HG03108 (cell line): ENCODE results near the gene ALOX5.
"Not testable (repeated sequence)": the region's sequence is repeated elsewhere in the genome, so short reads cannot be mapped to it uniquely, and the experiment has no call there.

Experiments used
- ATAC-seq: cut with Tn5 transposase; IDR thresholded peaks from one replicate; pipeline ENCODE4 v1.9.1; 2021; ENCODE audit warnings: moderate library complexity; ENCODE audit not compliant: unreplicated experiment

Gene ALOX5

DNA sequence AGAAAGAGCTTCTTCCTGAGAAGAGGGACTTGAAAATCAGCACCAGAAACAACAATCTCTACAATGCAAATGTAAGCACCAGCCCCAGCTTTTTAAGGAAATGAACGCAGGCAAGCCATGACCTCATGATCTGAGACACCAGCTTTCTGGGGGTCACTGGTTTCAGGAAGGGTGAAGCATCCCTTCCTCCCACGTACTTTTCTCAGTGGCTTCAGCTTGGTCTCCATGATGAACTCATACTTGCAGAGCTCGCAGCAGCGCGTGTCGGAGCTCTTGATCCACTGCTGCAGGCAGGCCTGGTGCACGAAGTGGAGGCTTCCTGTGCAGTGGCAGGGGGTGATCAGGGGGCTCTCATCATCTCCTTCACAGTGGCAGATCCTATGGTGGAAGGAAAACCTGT lies 87.0 kb downstream of the ALOX5 start:
- peak; percentile 70 for ATAC-seq

DNA sequence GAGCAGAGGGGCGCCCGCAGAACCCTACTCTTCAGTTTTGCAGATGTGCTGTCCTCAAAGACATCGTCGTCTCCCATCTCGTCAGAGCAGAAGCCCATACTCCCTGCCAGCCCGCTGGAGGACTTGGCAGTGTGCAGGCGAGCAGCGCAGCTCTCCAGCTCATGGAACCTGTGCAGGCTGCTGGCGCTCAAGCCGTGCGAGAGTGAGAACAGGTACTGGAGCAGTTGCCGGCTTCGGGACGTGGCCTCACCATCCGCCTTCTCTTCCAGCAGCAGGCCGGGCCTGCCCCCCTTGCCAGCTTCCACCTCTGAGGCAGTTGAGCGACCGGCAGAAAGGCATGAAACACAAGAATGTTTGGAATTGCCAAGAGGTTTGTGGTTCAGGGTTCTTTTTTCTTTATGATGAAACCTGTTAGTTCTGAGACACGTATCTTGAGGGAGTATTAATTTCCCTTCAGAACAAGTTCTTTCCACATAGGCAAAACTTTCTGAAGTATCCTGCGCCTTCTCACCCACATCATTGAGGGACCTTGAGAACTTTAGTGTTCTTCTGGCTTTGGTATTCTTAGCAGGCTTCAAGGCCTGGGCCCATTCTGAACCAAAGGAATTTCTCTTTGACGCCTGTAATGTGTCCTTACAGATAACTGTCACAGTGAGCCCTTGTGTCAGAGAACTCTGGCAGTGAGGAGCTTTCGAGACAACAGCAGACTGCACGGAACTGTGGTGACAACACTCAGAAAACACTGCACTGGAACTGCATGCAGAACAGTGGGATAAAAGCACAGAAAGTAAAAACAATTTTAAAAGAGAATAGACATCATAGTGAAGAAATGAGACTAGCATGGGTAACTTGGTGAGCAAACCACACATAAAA lies 89.5 kb downstream of the ALOX5 start:
- no peak for ATAC-seq

DNA sequence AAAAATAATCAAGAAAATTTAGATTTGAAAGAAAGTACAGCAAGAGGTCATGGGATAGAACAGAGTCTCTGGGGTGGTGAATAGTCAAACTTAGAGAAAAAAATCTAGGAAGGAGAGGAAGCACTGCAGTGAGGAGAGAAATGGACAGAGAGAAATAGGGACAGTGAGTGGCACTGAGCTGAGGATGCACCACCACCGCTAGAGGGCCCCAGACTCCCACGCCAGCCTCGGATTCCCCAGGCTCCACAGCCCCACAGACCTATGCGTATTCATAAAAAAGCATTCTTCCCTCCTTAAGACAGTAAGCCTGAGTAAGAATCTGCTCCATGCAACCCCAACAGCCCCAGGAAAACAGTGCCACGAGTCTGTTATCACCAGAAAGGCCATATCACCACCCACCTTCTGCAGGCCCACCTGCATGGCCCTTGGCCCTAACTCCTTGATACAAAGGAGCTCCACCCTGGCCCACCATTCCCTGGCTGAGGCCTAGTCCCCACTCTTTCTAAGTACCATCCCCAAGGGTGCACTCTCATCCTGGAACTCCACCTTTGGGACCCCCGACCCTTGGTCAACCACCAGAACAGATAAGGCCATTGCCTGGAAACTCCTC lies 91.0 kb downstream of the ALOX5 start:
- ATAC-seq: peak; percentile 31

DNA sequence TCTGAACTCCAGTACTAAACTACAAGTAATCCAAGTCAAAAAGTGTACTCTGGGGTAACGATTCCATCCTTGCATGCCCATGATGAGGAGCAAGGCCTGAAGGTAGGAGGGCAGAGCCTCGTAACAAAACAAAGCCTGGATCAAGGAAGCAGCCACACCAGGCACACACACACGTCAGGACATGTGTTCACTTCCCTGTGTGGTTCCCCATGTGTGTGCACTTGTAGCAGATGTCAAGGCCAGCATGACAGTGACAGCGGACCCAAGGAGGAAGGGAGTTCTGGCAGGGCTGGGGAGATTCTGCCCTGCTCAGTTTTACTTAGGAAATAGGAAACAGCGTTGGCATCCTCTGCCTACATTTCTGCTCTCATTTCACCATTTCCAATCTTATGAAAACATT lies 92.8 kb downstream of the ALOX5 start:
- ATAC-seq: no peak

DNA sequence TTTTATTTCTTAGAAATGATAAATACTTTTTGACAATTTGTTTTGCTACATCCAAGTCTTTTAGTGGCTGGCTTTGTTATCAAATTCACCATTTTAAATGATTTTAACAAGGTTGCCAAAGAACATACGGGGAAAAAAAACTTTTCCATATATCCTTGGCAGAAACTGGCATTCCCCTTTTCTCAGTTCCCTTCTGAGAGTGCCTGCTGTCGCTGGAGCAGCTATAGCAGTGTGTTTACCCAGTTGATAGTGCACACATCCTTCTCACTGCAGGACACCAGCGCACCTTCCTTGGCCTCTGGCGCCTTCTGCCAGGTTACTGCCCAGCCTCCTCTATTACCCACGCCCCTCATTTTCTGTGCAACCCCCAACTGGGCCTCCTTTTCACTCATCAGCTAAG lies 94.1 kb downstream of the ALOX5 start:
- no peak for ATAC-seq

DNA sequence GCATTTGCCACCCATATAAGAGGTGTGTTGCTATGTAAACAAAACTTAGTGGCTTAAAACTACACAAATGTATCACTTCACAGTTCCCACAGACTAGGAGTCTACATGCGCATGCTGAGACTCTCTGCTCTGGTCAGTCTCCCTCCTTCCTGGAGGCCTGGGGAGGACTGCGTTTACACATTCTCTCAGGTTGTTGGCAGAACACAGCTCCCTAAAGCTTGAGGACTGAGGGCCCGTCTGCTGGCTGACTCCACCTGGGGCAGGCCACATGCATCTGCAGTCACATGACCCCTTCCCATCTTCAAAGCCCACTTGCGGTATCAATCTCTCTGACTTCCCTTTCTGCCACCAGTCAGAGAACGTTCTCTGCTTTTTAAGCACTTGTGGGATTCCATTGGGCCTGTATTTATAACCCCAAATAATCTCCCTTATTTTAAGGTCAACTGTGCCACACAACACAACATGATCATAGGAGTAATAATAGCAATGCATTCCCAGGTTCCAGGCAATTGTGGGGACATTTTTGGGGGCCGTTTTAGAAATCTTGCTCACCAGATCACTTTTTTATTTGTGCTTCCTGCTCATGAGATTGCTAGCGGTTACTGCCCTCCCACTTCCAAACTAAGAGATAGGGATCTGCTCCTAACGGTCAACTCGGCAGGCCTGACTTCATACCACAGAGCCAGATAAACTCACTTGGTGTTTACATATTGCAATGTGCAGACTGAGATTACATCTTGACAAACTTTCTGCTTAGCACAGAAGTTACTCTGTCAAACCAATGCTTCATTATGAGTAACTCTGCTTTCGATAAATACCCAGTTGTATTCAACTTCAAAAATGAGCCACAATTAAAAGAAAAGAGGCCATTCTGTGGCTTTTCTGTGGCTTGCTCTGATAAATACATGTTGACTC lies 96.3 kb downstream of the ALOX5 start:
- ATAC-seq: no peak

DNA sequence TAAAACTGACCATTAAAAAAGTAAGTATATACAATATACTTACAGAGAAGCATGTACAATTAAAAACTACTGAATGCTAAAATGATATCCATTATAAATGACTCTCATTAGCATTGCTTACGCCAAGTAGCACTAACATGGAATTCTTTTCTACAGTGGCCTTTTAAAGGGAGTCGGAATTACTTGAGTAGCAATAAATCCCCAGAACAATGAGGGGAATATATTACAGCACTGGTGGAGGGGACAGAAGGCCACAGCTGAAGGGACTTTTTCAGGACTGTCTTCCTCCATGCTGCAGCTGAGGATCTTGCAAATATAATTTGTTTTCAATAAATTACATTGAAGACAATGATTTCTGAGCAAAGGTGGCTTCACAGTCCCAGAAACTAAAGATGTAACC lies 97.0 kb downstream of the ALOX5 start:
- no peak for ATAC-seq

DNA sequence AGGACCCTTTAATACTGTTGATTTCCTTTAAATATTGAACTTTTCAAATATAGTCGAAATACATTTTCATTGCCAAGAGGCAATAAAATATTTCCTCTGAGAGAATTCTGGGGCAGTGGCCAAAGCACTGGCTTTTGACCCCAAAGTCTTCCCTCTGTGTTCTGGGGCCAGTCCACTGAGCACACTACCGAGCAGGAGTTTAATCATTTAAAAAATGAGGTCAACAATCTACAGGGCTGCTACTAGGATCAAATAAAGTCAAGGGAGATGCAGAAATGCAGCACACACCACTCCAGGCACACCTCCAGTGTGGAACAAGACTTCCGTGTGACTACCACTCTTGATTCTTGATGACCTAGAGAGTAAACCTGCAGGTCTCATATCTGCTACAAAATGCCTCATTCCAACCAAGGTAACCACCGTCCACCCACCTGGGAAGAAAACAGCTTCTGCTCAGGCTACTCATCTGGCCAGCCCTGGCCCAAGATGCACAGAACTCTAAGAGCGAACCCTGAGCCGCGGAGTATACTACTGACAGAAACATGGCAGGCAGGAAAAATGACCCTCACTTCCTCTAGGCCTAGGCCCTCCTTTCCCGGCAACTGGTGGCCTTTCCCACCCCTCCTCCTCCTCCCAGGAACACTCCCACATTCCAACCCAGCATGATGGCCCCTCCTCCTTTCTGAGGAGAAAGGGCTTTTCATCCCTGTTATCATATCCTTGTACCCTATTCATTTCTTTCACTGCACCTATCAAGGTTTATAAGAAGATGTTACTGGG lies 97.7 kb downstream of the ALOX5 start:
- no peak for ATAC-seq

DNA sequence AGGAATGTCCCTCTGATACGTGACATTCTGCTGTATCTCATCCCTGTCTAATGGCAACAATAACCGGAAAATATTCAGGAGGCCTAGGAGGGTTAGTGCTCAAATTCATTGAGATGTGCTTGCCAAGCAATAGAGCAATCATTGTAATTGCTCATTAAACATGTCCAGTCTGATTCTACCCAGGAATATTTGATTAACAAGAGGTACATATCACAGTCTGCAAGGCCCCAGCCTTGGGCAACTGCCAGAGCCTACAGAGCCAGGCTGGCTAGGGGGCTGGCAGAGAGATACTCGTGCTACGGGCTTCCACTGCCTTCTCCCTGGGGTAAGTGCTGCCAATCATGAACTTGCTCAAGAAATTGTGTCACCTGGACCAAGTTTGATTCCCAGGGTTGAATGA lies 99.1 kb downstream of the ALOX5 start:
- ATAC-seq: no peak

DNA sequence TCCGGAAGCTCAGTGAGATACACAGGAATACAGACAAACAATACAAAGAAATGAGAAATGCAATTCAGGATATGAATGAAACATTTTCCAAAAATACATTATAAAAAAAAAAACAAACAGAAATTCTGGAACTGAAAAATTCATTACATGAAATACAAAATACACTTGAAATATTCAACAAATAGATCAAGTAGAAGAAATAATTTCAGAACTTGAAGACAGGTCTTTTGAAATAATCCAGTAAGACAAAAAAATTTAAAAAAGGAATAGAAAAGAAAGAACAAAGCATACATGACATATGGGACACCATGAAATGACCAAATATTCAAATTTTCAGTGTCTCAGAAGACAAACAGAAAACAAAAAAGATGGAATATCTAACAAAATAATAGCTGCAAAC lies 102.5 kb downstream of the ALOX5 start:
- ATAC-seq: no peak

DNA sequence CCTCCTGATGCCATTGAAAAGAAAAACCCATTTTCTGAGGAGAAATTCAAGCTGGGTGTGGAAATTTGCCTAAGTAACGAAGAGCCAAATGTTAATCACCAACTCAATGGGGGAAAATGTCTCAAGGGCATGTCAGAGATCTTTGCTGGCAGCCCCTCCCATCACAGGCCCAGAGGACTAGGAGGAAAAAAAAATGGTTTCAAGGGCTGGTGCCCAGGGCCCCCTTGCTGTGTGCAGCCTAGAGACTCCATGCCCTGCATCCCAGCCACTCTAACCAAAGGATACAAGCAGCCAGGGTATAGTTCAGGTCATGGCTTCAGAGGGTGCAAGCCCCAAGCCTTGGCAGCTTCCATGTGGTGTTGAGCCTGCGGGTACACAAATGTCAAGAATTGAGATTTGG lies 106.3 kb downstream of the ALOX5 start:
- no peak for ATAC-seq

DNA sequence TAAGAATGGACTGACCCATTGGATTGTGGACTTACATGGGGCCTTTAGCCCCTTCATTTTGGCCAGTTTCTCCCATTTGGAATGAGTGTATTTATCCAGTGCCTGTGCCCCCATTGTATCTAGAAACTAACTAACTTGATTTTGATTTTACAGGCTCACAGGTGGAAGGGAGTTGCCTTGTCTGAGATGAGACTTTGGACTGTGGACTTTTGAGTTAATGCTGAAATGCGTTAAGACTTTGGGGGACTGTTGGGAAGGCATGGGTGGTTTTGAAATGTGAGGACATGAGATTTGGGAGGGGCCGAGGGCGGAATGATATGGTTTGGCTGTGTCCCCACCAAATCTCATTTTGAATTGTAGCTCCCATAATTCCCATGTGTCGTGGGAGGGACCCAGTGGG lies 107.1 kb downstream of the ALOX5 start:
- ATAC-seq: not testable (repeated sequence)

DNA sequence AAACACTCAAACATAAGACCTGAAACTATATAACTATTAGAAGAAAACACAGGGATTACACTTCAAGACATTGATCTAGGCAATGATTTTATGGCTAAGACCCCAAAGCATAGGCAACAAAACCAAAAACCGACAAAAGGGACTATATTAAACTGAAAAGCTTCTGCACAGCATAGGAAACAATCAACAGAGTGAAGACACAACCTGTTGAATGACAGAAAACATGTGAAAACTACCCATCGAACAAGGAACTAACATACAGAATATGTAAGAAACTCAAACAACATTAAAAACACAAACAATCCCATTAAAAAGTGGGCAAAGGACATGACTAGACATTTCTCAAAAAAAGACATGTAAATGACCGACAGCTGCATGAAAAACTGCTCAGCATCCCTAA lies 109.0 kb downstream of the ALOX5 start:
- no peak for ATAC-seq

DNA sequence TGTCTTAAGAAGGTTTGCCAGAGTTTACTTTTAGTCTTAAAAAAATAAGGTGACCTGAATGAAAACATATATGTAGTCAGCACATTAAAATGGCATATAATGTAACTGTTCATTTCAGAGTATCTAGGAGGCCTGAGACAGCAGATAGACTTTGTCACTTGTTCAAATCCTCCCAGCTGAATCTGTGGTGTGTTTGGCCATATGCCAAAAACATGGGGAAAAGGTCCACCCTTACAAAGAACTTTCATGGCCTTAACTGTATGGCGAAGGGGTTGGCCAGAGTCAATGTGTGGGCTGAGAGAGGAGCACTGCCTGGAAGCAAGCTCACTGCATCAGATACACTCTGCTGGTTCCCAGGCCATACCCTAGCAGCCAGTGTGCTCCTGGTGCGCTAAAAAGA lies 113.7 kb downstream of the ALOX5 start:
- ATAC-seq: no peak

DNA sequence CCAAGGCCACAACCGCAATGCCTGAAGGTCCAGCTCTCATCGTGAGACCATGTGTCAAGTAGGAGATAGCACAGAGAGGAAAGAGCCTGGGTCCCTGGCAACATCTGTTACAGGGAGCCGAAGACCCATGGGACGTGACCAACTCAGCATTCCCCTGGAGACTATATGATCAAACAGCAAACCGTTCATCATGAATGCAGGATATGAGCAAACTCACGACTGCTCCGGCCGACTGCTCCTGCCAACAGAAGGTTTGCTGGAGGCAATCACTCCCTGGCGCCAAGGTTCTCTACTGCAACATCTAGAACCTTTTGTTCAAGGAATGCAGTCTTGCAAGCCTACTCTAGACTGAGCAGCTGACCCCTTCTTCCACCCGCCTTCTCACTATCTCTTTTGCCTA lies 114.3 kb downstream of the ALOX5 start:
- no peak for ATAC-seq

DNA sequence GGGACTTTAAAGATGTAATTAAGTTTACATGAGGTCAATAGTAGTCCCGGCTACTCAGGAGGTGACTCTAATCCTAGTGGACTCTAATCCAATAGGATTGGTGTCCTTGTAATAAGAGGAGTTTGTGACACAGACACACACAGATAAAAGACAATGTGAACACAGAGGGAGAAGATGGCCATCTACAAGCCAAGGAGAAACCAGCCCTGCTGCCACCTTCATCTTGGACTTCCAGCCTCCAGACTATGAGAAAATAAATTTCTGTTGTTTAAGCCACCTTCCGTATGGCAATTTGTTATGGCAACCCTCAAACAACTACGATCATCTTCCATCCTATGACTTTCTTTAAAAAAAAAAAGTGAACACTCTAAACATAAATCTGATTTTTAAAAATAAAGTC lies 116.3 kb downstream of the ALOX5 start:
- ATAC-seq: no peak

DNA sequence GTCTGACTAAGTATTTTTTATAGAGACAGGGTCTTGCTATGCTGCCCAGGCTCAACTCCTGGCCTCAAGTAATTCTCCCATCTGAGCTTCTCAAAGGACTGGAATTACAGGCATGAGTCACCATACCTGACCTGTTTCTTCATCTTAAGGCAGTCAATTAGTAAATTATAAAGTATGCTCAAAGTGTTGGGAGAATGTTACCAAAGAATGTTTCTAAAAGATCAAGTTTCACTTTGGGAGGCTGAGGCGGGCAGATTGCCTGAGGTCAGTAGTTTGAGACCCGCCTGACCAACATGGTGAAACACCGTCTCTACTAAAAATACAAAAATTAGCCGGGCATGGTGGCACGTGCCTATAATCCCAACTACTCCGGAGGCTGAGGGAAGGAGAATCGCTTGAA lies 117.0 kb downstream of the ALOX5 start:
- ATAC-seq: no peak
